Measurements from ENCODE around the gene TRIM75. TPM values are rescaled to one million over a fixed set of nuclear protein-coding genes. Genes with fewer than 3 reads are reported as not detected.

Gene TRIM75
- total RNA-seq, 1 experiment from 2014 or later = not detected

DNA sequence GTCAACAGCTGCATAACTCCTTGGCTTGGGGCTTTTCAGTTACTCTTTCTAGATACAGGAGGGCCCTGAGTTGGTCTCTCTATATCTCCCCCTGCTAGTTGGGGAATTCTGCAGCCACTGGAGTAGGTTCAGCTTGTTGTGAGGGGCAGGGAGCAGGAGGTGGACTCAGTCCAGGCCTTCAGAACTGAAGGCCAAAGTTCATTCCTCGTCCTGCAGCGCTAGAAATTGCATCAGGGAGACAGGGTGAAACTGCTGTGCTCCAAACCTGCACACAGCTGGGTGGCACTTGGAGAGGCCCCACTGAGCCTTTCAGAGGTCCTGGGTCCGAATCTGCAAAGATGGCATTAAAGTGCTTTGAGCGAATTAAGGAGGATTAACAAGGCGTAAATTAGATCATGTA, 46.8 kb upstream of the TRIM75 start:
- intact Hi-C loops (cut with micrococcal nuclease; ENCODE audit: unreplicated experiment) = no loop called here
- Histone ChIP-seq H3K9me3 (ENCODE audit: low read depth, low read length, poor library complexity, severe bottlenecking) (no peaks in the 10 kb centered on the region), H3K4me3 (ENCODE audit: low read depth, low read length, poor library complexity, severe bottlenecking) (no peak overlapping the region), H3K36me3 (ENCODE audit: insufficient read depth, low read length, poor library complexity, severe bottlenecking) (no peaks in the 10 kb centered on the region), H3K27me3 (replicated peaks; ENCODE audit: insufficient read depth, low read depth, low read length, poor library complexity) (no peaks in the 10 kb centered on the region), H3K4me1 (ENCODE audit: insufficient read depth, low read length, poor library complexity, severe bottlenecking) (no peaks in the 10 kb centered on the region), H3K27ac (ENCODE audit: low read depth, low read length, poor library complexity, severe bottlenecking) (no peak overlapping the region)
- CTCF ChIA-PET = no interaction called here
- BruUV-seq (replicated peaks) = no TSS peak
- no peak for TF ChIP-seq EZH2 (IDR thresholded peaks at IDR 0.05; ENCODE audit: borderline replicate concordance, low read depth, low read length, poor library complexity, severe bottlenecking)
- TF ChIP-seq, protein P1, sequence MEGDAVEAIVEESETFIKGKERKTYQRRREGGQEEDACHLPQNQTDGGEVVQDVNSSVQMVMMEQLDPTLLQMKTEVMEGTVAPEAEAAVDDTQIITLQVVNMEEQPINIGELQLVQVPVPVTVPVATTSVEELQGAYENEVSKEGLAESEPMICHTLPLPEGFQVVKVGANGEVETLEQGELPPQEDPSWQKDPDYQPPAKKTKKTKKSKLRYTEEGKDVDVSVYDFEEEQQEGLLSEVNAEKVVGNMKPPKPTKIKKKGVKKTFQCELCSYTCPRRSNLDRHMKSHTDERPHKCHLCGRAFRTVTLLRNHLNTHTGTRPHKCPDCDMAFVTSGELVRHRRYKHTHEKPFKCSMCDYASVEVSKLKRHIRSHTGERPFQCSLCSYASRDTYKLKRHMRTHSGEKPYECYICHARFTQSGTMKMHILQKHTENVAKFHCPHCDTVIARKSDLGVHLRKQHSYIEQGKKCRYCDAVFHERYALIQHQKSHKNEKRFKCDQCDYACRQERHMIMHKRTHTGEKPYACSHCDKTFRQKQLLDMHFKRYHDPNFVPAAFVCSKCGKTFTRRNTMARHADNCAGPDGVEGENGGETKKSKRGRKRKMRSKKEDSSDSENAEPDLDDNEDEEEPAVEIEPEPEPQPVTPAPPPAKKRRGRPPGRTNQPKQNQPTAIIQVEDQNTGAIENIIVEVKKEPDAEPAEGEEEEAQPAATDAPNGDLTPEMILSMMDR (conservative IDR thresholded peaks at IDR 0.05; ENCODE audit: low read depth, low read length) = no peak
- no peak for DNase-seq (ENCODE audit: low spot score)
- POLR2A ChIA-PET (ENCODE audit: low non-redundant PET) = no interaction called here

DNA sequence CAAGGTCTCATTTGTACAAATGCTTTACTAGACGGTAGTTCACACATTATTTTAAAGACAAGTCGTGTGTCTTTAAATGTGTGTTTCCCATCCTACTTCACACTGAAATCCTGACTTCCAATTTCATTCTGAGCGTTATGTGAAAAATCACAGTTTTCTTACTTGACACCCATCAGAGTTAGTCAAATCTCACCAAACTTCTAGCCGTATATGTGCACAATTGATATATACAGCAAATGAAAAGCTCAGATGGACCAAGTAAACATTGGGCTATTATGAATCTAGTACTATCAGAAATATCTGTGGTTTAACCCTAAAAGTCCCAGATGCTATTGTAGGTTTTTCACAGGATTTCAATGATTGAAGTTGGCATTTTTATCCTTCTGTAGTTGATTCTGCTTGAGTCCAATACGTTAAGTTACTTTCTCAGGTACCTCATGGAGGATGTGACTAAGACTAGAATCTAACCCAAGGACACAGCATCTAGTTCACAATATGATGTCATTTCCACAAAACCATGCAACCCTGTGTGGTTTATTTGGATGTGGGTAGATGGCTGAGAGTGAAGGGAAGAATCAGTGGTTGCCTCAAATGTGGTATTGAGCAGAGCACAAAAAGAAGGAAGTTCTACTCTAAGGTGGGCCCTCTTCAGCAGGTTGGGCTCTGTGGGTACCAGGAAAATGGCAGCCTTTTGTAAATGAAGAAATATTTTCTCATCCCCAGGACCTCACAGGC, 44.0 kb upstream of the TRIM75 start:
- H3K9me3 ChIP-seq (ENCODE audit: low read depth, low read length, poor library complexity, severe bottlenecking) = no peaks in the 10 kb centered on the region
- intact Hi-C loops (cut with micrococcal nuclease; ENCODE audit: unreplicated experiment) = no loop called here
- DNase-seq (ENCODE audit: low spot score) = no peak
- ChIA-PET CTCF (no interaction called here), POLR2A (ENCODE audit: low non-redundant PET) (no interaction called here)
- no TSS peak for BruUV-seq (replicated peaks)
- no peaks in the 10 kb centered on the region for H3K4me1 ChIP-seq (ENCODE audit: insufficient read depth, low read length, poor library complexity, severe bottlenecking)
- no peak overlapping the region for H3K4me3 ChIP-seq (ENCODE audit: low read depth, low read length, poor library complexity, severe bottlenecking)
- no peaks in the 10 kb centered on the region for H3K27me3 ChIP-seq (replicated peaks; ENCODE audit: insufficient read depth, low read depth, low read length, poor library complexity)
- H3K36me3 ChIP-seq (ENCODE audit: insufficient read depth, low read length, poor library complexity, severe bottlenecking) = no peaks in the 10 kb centered on the region
- no peak for TF ChIP-seq EZH2 (IDR thresholded peaks at IDR 0.05; ENCODE audit: borderline replicate concordance, low read depth, low read length, poor library complexity, severe bottlenecking)
- TF ChIP-seq, protein P1 (conservative IDR thresholded peaks at IDR 0.05; ENCODE audit: low read depth, low read length) = no peak
- no peak overlapping the region for H3K27ac ChIP-seq (ENCODE audit: low read depth, low read length, poor library complexity, severe bottlenecking)

DNA sequence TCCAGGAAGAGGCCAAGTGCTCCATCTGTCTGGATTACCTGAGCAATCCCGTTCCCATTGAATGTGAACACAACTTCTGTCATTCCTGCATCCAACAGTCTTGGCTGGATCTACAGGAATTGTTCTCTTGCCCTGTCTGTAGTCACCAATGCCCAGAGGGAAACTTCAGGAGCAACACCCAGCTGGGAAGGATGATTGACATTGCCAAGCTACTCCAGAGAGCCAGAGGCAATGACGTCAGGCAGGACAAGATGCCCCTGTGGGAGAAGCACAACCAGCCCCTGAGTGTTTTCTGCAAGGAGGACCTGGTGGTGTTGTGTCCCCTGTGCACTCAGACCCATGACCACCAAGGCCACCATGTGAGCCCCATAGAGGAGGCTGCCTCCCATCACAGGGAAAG, 43.2 kb upstream of the TRIM75 start:
- ChIA-PET CTCF (no interaction called here), POLR2A (ENCODE audit: low non-redundant PET) (no interaction called here)
- Histone ChIP-seq H3K27me3 (replicated peaks; ENCODE audit: insufficient read depth, low read depth, low read length, poor library complexity) (no peaks in the 10 kb centered on the region), H3K36me3 (ENCODE audit: insufficient read depth, low read length, poor library complexity, severe bottlenecking) (no peaks in the 10 kb centered on the region), H3K9me3 (ENCODE audit: low read depth, low read length, poor library complexity, severe bottlenecking) (no peaks in the 10 kb centered on the region), H3K4me1 (ENCODE audit: insufficient read depth, low read length, poor library complexity, severe bottlenecking) (no peaks in the 10 kb centered on the region), H3K27ac (ENCODE audit: low read depth, low read length, poor library complexity, severe bottlenecking) (no peak overlapping the region), H3K4me3 (ENCODE audit: low read depth, low read length, poor library complexity, severe bottlenecking) (no peak overlapping the region)
- no TSS peak for BruUV-seq (replicated peaks)
- intact Hi-C loops (cut with micrococcal nuclease; ENCODE audit: unreplicated experiment) = no loop called here
- TF ChIP-seq, protein P1 (conservative IDR thresholded peaks at IDR 0.05; ENCODE audit: low read depth, low read length) = no peak
- no peak for TF ChIP-seq EZH2 (IDR thresholded peaks at IDR 0.05; ENCODE audit: borderline replicate concordance, low read depth, low read length, poor library complexity, severe bottlenecking)
- no peak for DNase-seq (ENCODE audit: low spot score)

Data from A673 (cell line).